ENCODE results near the gene ACOT8.

- no peak for TF ChIP-seq CTCF (IDR thresholded peaks at IDR 0.05)
- TF ChIP-seq POLR2A (IDR thresholded peaks at IDR 0.05), result no peak
These were observed 64.7 kb downstream of the ACOT8 start for GRCh38 chr20:45792317-45793118.
